ENCODE measurements around the gene TCEA3. TPM values are rescaled to one million over a fixed set of nuclear protein-coding genes. Genes with fewer than 3 reads are reported as not detected.

TCEA3 gene
- total RNA-seq, 4 donors from 2014 or later = 9.1 to 30.7 (median 25.1) TPM

DNA sequence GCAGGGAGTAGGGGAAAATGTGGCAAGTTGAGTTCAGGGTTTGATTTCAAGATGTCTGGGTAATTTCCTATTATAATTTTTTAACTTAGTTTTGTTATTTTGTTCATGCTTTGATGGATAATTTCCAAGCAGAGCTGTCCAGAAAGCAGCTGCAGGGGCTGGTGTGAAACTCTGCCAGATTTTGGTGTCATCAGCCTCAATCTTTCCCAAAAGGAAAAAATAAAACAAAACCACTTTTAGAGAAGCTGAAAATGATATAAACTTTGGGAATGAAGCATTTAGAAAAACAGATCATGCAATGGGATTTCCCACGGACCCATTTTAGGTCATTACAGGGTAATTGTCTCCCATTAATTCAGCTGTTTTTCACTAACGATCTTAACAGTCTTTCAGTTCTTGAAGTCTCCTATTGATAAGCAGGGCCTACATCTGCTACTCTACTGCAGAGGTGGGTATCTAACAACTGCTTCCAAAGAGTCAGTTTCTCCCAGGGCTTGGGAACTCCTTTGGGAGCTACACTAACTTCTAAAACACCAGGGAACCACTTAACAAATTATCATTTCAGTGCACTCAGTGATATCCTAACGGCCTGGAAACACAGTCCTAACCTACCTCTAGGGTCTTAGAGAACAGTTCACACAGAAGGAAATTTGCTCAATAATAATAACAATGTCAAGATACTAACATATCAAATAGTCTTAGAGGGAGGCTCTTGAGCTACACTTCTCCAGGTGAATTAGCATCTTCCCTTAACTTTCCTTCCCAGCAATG lies 67.2 kb downstream of the TCEA3 start:
- Histone ChIP-seq H3K27ac (peak overlapping the region in 1 of 4 donors; percentile 6), H3K4me1 (peaks cover 0 to 15% (median 7%) of the 10 kb centered on the region in 3 donors), H3K9me3 (peaks cover 5 to 41% (median 24%) of the 10 kb centered on the region in 3 donors), H3K4me3 (no peak overlapping the region), H3K36me3 (peaks cover 15 to 47% (median 15%) of the 10 kb centered on the region in 3 donors), H3K27me3 (no peaks in the 10 kb centered on the region)
- TF ChIP-seq, protein P1, sequence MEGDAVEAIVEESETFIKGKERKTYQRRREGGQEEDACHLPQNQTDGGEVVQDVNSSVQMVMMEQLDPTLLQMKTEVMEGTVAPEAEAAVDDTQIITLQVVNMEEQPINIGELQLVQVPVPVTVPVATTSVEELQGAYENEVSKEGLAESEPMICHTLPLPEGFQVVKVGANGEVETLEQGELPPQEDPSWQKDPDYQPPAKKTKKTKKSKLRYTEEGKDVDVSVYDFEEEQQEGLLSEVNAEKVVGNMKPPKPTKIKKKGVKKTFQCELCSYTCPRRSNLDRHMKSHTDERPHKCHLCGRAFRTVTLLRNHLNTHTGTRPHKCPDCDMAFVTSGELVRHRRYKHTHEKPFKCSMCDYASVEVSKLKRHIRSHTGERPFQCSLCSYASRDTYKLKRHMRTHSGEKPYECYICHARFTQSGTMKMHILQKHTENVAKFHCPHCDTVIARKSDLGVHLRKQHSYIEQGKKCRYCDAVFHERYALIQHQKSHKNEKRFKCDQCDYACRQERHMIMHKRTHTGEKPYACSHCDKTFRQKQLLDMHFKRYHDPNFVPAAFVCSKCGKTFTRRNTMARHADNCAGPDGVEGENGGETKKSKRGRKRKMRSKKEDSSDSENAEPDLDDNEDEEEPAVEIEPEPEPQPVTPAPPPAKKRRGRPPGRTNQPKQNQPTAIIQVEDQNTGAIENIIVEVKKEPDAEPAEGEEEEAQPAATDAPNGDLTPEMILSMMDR (IDR thresholded peaks at IDR 0.05) = no peak
- TF ChIP-seq POLR2A (IDR thresholded peaks at IDR 0.05) = no peak
- intact Hi-C loops (cut with DNase I) = no loop called here
- DNase-seq = no peak
- WGBS, 2 donors = 53 to 58% methylated on average over 3 of the region's 3 CpGs

- Histone ChIP-seq H3K27ac (no peak overlapping the region), H3K36me3 (peaks cover 9 to 40% (median 9%) of the 10 kb centered on the region in 3 donors), H3K27me3 (no peaks in the 10 kb centered on the region), H3K4me1 (peaks cover 0 to 15% (median 7%) of the 10 kb centered on the region in 3 donors), H3K9me3 (peaks cover 0 to 34% (median 17%) of the 10 kb centered on the region in 3 donors), H3K4me3 (no peak overlapping the region)
- intact Hi-C loops (cut with DNase I) = no loop called here
- 81 to 83% methylated on average over 8 of the region's 8 CpGs for WGBS, 2 donors
- TF ChIP-seq, protein P1 (IDR thresholded peaks at IDR 0.05) = no peak
- TF ChIP-seq POLR2A (IDR thresholded peaks at IDR 0.05) = no peak
- DNase-seq = no peak
These were observed 67.9 kb downstream of the TCEA3 start for GRCh38 chr1:23356471-23357137.

DNA sequence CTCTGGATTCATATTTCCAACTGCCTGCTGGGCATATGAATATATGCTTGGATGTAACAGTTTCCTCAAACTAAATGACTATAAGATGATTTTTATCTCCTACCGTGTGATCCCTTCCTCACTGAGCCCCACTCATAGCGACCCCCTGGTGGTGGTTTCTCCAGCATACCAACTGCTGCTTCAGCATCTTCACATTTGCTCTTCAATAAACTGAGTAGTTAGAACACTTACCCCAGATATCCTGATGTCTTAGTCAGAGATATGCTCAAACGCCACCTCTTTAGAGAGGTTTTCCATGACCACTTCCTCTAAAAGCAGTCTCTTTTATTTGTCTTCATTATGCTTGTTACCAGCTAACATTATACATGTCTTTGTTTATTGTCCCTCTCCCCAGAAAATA lies 70.3 kb downstream of the TCEA3 start:
- peaks cover 0 to 17% (median 0%) of the 10 kb centered on the region in 3 donors for H3K36me3 ChIP-seq
- H3K9me3 ChIP-seq = peaks cover 0 to 10% (median 0%) of the 10 kb centered on the region in 3 donors
- peaks cover 0 to 15% (median 7%) of the 10 kb centered on the region in 3 donors for H3K4me1 ChIP-seq
- 44 to 61% methylated on average over 3 of the region's 3 CpGs for WGBS, 2 donors
- no peaks in the 10 kb centered on the region for H3K27me3 ChIP-seq
- DNase-seq = no peak
- intact Hi-C loops (cut with DNase I) = no loop called here
- H3K27ac ChIP-seq = no peak overlapping the region
- H3K4me3 ChIP-seq = no peak overlapping the region
- TF ChIP-seq POLR2A (IDR thresholded peaks at IDR 0.05) = no peak
- TF ChIP-seq, protein P1 (IDR thresholded peaks at IDR 0.05) = no peak

GRCh38 chr1:23352096-23352695 lies 72.4 kb downstream of the TCEA3 start:
- intact Hi-C loops (cut with DNase I) = no loop called here
- TF ChIP-seq, protein P1 (IDR thresholded peaks at IDR 0.05) = no peak
- no peak for TF ChIP-seq POLR2A (IDR thresholded peaks at IDR 0.05)
- no peak overlapping the region for H3K27ac ChIP-seq
- no peak for DNase-seq
- H3K9me3 ChIP-seq = no peaks in the 10 kb centered on the region
- H3K4me3 ChIP-seq = no peak overlapping the region
- H3K36me3 ChIP-seq = no peaks in the 10 kb centered on the region
- no peaks in the 10 kb centered on the region for H3K27me3 ChIP-seq
- H3K4me1 ChIP-seq = no peaks in the 10 kb centered on the region
- WGBS, 2 donors = 100% methylated on average over 1 of the region's 1 CpG; no CpG with 5 or more reads in 1 of the 2 donors

- no peaks in the 10 kb centered on the region for H3K9me3 ChIP-seq
- no peak overlapping the region for H3K27ac ChIP-seq
- H3K4me1 ChIP-seq = peaks cover 6 to 32% (median 22%) of the 10 kb centered on the region in 3 donors
- no peak overlapping the region for H3K4me3 ChIP-seq
- H3K36me3 ChIP-seq = no peaks in the 10 kb centered on the region
- no peaks in the 10 kb centered on the region for H3K27me3 ChIP-seq
- DNase-seq = no peak
- intact Hi-C loops (cut with DNase I) = no loop called here
- TF ChIP-seq, protein P1 (IDR thresholded peaks at IDR 0.05) = no peak
- TF ChIP-seq POLR2A (IDR thresholded peaks at IDR 0.05) = no peak
- 95 to 97% methylated on average over 12 to 14 of the region's 14 CpGs for WGBS, 2 donors
These were observed 78.6 kb downstream of the TCEA3 start for GRCh38 chr1:23345920-23346319.
